ENCODE data around the gene DNAJC12.

The DNAJC12 gene

GRCh38 chr10:67789769-67790168 lies 48.2 kb downstream of the DNAJC12 start:
- Histone ChIP-seq H3F3A (ENCODE audit: control insufficient read depth, insufficient read depth) (no peaks in the 10 kb centered on the region), H3K27ac (ENCODE audit: low read depth, low read length) (no peak overlapping the region), H3K9me2 (replicated peaks; ENCODE audit: control insufficient read depth, low read length) (no peaks in the 10 kb centered on the region), H3K9me3 (ENCODE audit: control insufficient read depth, insufficient read depth, low read length) (no peaks in the 10 kb centered on the region), H3K4me1 (ENCODE audit: control insufficient read depth, low read length) (peaks cover 31% of the 10 kb centered on the region), H3K27me3 (ENCODE audit: control insufficient read depth, low read length) (no peaks in the 10 kb centered on the region), H3K4me2 (ENCODE audit: low read length) (no peak overlapping the region), H3K4me3 (ENCODE audit: low read length) (no peak overlapping the region), H4K20me1 (ENCODE audit: control insufficient read depth, insufficient read depth, low read depth, low read length) (no peaks in the 10 kb centered on the region), H3K36me3 (ENCODE audit: control insufficient read depth, low read length) (no peaks in the 10 kb centered on the region), H3K79me2 (ENCODE audit: control insufficient read depth, low read length) (no peaks in the 10 kb centered on the region)
- TF ChIP-seq EZH2phosphoT487 (IDR thresholded peaks at IDR 0.05; ENCODE audit: borderline replicate concordance, low read length) (no peak), CTCF (IDR thresholded peaks at IDR 0.05; ENCODE audit: low read depth, low read length, poor library complexity, severe bottlenecking) (no peak)

GRCh38 chr10:67788028-67788886 lies 49.7 kb downstream of the DNAJC12 start:
- no peaks in the 10 kb centered on the region for H3K9me3 ChIP-seq (ENCODE audit: control insufficient read depth, insufficient read depth, low read length)
- H3K27me3 ChIP-seq (ENCODE audit: control insufficient read depth, low read length), result no peaks in the 10 kb centered on the region
- no peaks in the 10 kb centered on the region for H3K9me2 ChIP-seq (replicated peaks; ENCODE audit: control insufficient read depth, low read length)
- H4K20me1 ChIP-seq (ENCODE audit: control insufficient read depth, insufficient read depth, low read depth, low read length), result no peaks in the 10 kb centered on the region
- H3F3A ChIP-seq (ENCODE audit: control insufficient read depth, insufficient read depth), result 0 out of 2 replicates have a peak, but pooled peaks cover 2% of the 10 kb centered on the region
- peaks cover 46% of the 10 kb centered on the region for H3K4me1 ChIP-seq (ENCODE audit: control insufficient read depth, low read length)
- no peaks in the 10 kb centered on the region for H3K79me2 ChIP-seq (ENCODE audit: control insufficient read depth, low read length)
- H3K27ac ChIP-seq (ENCODE audit: low read depth, low read length), result no peak overlapping the region
- peak overlapping the region; percentile 73 for H3K4me2 ChIP-seq (ENCODE audit: low read length)
- peak; percentile 87 for TF ChIP-seq CTCF (IDR thresholded peaks at IDR 0.05; ENCODE audit: low read depth, low read length, poor library complexity, severe bottlenecking)
- no peak for TF ChIP-seq EZH2phosphoT487 (IDR thresholded peaks at IDR 0.05; ENCODE audit: borderline replicate concordance, low read length)
- no peaks in the 10 kb centered on the region for H3K36me3 ChIP-seq (ENCODE audit: control insufficient read depth, low read length)
- peak overlapping the region; percentile 59 for H3K4me3 ChIP-seq (ENCODE audit: low read length)

- no peaks in the 10 kb centered on the region for H3K27me3 ChIP-seq (ENCODE audit: control insufficient read depth, low read length)
- H4K20me1 ChIP-seq (ENCODE audit: control insufficient read depth, insufficient read depth, low read depth, low read length), result no peaks in the 10 kb centered on the region
- H3K9me3 ChIP-seq (ENCODE audit: control insufficient read depth, insufficient read depth, low read length), result no peaks in the 10 kb centered on the region
- no peak overlapping the region for H3K4me3 ChIP-seq (ENCODE audit: low read length)
- H3K4me1 ChIP-seq (ENCODE audit: control insufficient read depth, low read length), result peaks cover 60% of the 10 kb centered on the region
- H3K79me2 ChIP-seq (ENCODE audit: control insufficient read depth, low read length), result no peaks in the 10 kb centered on the region
- TF ChIP-seq CTCF (IDR thresholded peaks at IDR 0.05; ENCODE audit: low read depth, low read length, poor library complexity, severe bottlenecking), result no peak
- H3F3A ChIP-seq (ENCODE audit: control insufficient read depth, insufficient read depth), result peaks cover 7% of the 10 kb centered on the region; the same call in 1 of the 2 replicates
- H3K9me2 ChIP-seq (replicated peaks; ENCODE audit: control insufficient read depth, low read length), result no peaks in the 10 kb centered on the region
- no peaks in the 10 kb centered on the region for H3K36me3 ChIP-seq (ENCODE audit: control insufficient read depth, low read length)
- peak overlapping the region; percentile 72; the same call in 1 of the 2 replicates for H3K27ac ChIP-seq (ENCODE audit: low read depth, low read length)
- H3K4me2 ChIP-seq (ENCODE audit: low read length), result no peak overlapping the region
Measured at GRCh38 chr10:67785098-67785497, 52.9 kb downstream of the DNAJC12 start.

Data from DOHH2 (cell line).